HepG2 (cell line): ENCODE data around the gene GIPC1. TPM values are rescaled to one million over a fixed set of nuclear protein-coding genes. Genes with fewer than 3 reads are reported as not detected.

ENCODE experiments used
- HNF4A ChIP-seq: sonication (generic); formaldehyde crosslinking; IDR thresholded peaks from 2 replicates; pipeline ENCODE4 v1.4.0; 2020; ENCODE audit warnings: missing genetic modification reagents
- HNRNPH1 ChIP-seq: fragments of 200-400 bp; formaldehyde crosslinking; optimal IDR thresholded peaks from 2 replicates; pipeline ENCODE3; 2017; ENCODE audit warnings: mild to moderate bottlenecking, low read depth, low read length
- LRRFIP1 ChIP-seq: sonication (generic); formaldehyde crosslinking; conservative IDR thresholded peaks from 2 replicates; pipeline ENCODE4 v1.4.0; 2020; ENCODE audit warnings: missing genetic modification reagents
- MLX ChIP-seq: IDR thresholded peaks from 2 replicates; pipeline ENCODE4 v1.6.1; 2016
- NFYB ChIP-seq: sonication (generic); formaldehyde crosslinking; IDR thresholded peaks from 2 replicates; pipeline ENCODE4 v1.4.0; 2020; ENCODE audit warnings: missing genetic modification reagents
- POGK ChIP-seq: sonication (generic); formaldehyde crosslinking; conservative IDR thresholded peaks from 2 replicates; pipeline ENCODE4 v1.8.0; 2022; ENCODE audit warnings: mild to moderate bottlenecking, moderate library complexity, missing genetic modification reagents
- RXRA ChIP-seq: sonication (generic); formaldehyde crosslinking; IDR thresholded peaks from 2 replicates; pipeline ENCODE4 v1.5.1; 2020; ENCODE audit warnings: missing genetic modification reagents
- TBX3 ChIP-seq: fragments of 450-650 bp; IDR thresholded peaks from 2 replicates; pipeline ENCODE4 v1.6.1; 2017; ENCODE audit warnings: antibody characterized with exemption, mild to moderate bottlenecking, inconsistent platforms, borderline replicate concordance
- TFAP4 ChIP-seq: sonication (generic); IDR thresholded peaks from 2 replicates; pipeline ENCODE4 v1.6.1; 2016; ENCODE audit warnings: low read depth, borderline replicate concordance
- TP53 ChIP-seq: sonication (generic); formaldehyde crosslinking; conservative IDR thresholded peaks from 2 replicates; pipeline ENCODE4 v1.4.0; 2020; ENCODE audit warnings: missing genetic modification reagents
- ZBTB1 ChIP-seq: sonication (generic); formaldehyde crosslinking; IDR thresholded peaks from 2 replicates; pipeline ENCODE4 v1.4.0; 2020; ENCODE audit warnings: missing genetic modification reagents, borderline replicate concordance
- ZBTB26 ChIP-seq: IDR thresholded peaks from 2 replicates; pipeline ENCODE4 v1.6.1; 2016; ENCODE audit warnings: missing compliant biosample characterization, missing genetic modification reagents, borderline replicate concordance
- ZBTB44 ChIP-seq: sonication (generic); formaldehyde crosslinking; IDR thresholded peaks from 2 replicates; pipeline ENCODE4 v1.4.0; 2020; ENCODE audit warnings: missing genetic modification reagents
- ZFX ChIP-seq: sonication (generic); formaldehyde crosslinking; IDR thresholded peaks from 2 replicates; pipeline ENCODE4 v1.4.0; 2020; ENCODE audit warnings: mild to moderate bottlenecking, low read depth, missing genetic modification reagents, moderate library complexity
- ZMAT3 ChIP-seq: sonication (generic); formaldehyde crosslinking; conservative IDR thresholded peaks from 2 replicates; pipeline ENCODE4 v1.7.0; 2021; ENCODE audit warnings: missing genetic modification reagents
- ZNF34 ChIP-seq: sonication (generic); formaldehyde crosslinking; IDR thresholded peaks from 2 replicates; pipeline ENCODE4 v1.4.0; 2020; ENCODE audit warnings: mild to moderate bottlenecking, missing genetic modification reagents, borderline replicate concordance
- ZNF558 ChIP-seq: sonication (generic); formaldehyde crosslinking; IDR thresholded peaks from 2 replicates; pipeline ENCODE4 v1.9.0; 2022; ENCODE audit warnings: mild to moderate bottlenecking, missing genetic modification reagents, borderline replicate concordance
- ZNF709 ChIP-seq: sonication (generic); formaldehyde crosslinking; IDR thresholded peaks from 2 replicates; pipeline ENCODE4 v1.5.0; 2020; ENCODE audit warnings: mild to moderate bottlenecking, missing genetic modification reagents
- ZSCAN5A ChIP-seq: sonication (generic); formaldehyde crosslinking; IDR thresholded peaks from 2 replicates; pipeline ENCODE4 v1.8.0; 2022; ENCODE audit warnings: mild to moderate bottlenecking, missing genetic modification reagents, borderline replicate concordance
- polyA plus RNA-seq, 8 experiments: library from polyadenylated mRNA; depleted of rRNA in 3 of 8; stranded (reverse) in 7 of 8; unstranded in 1 of 8; fragments of >200 nt; fragmentation: Illumina TruSeq in 4 of 8; extraction: Trizol in 4 of 8; gene quantifications; 2 replicates each; pipeline versions ENCODE4 v1.2.1 to v1.2.3, GENCODE V29; 2011 to 2016; ENCODE audit warnings: low read depth in 4 of 8, missing spikeins in 1 of 8, mixed read lengths in 1 of 8; ENCODE audit not compliant: insufficient read depth in 1 of 8
- total RNA-seq, 5 experiments: library from RNA; depleted of rRNA; stranded (reverse); fragments of >200 nt; fragmentation: Illumina TruSeq; extraction: Trizol; gene quantifications; 2 replicates each; pipeline ENCODE4 v1.2.3, GENCODE V29; 2016; ENCODE audit warnings: low read depth in 1 of 5

The GIPC1 gene
- total and polyA plus RNA-seq, 2 of the 13 experiments (the other 11 are each of a cell fraction or from before 2014, with no cell fraction given) = 27.1 to 48.1 TPM

- no peak for TF ChIP-seq ZSCAN5A (CRISPR knock-in tag)
- no peak for TF ChIP-seq ZMAT3 (CRISPR knock-in tag)
- TF ChIP-seq HNF4A (CRISPR knock-in tag) = 0 out of 2 replicates have a peak, but pooled peaks have one; percentile 24
- TF ChIP-seq TFAP4 = no peak
- TF ChIP-seq TP53 (CRISPR knock-in tag) = no peak
- TF ChIP-seq RXRA = no peak
- no peak for TF ChIP-seq MLX
- no peak for TF ChIP-seq NFYB (CRISPR knock-in tag)
- TF ChIP-seq ZNF709 = no peak
- TF ChIP-seq POGK (CRISPR knock-in tag) = no peak
- no peak for TF ChIP-seq ZBTB44 (CRISPR knock-in tag)
- TF ChIP-seq ZNF558 (CRISPR knock-in tag) = no peak
- peak; percentile 47 for TF ChIP-seq ZFX (CRISPR knock-in tag)
- TF ChIP-seq HNRNPH1 = no peak
- TF ChIP-seq LRRFIP1 = no peak
- TF ChIP-seq ZBTB1 (CRISPR knock-in tag) = no peak
- TF ChIP-seq ZBTB26 = no peak; the same call in 1 of the 2 replicates
- TF ChIP-seq TBX3 = no peak
- TF ChIP-seq ZNF34 (CRISPR knock-in tag) = no peak
Measured at GRCh38 chr19:14516746-14517438, 21.0 kb upstream of the GIPC1 start (continued).
